Fibroblast of lung (primary cell): Measurements from ENCODE around the gene RANBP9. TPM values are rescaled to one million over a fixed set of nuclear protein-coding genes. Genes with fewer than 3 reads are reported as not detected.

Experiments used
- DNase-seq, 2 donors: peaks; one replicate each; pipeline versions ENCODE4 v3.0.0 to v3.0.0-alpha.2; 2010; ENCODE audit warnings: low read depth in 2 of 2
- H2AFZ ChIP-seq: 2 replicates; pipeline ENCODE4 v1.5.1; 2012; ENCODE audit warnings: low read length, control low read depth, inconsistent platforms
- H3K27ac ChIP-seq: 2 replicates; pipeline ENCODE4 v1.5.1; 2011; ENCODE audit warnings: low read length, control low read depth; ENCODE audit not compliant: insufficient read depth
- H3K27me3 ChIP-seq: 2 replicates; pipeline ENCODE4 v1.5.1; 2011; ENCODE audit warnings: mild to moderate bottlenecking, low read length; ENCODE audit not compliant: control insufficient read depth, insufficient read depth
- H3K36me3 ChIP-seq: 2 replicates; pipeline ENCODE4 v1.5.1; 2011; ENCODE audit warnings: low read length; ENCODE audit not compliant: control insufficient read depth, insufficient read depth
- H3K4me1 ChIP-seq: 2 replicates; pipeline ENCODE4 v1.5.1; 2011; ENCODE audit warnings: low read length; ENCODE audit not compliant: control insufficient read depth, insufficient read depth; ENCODE audit errors: extremely low read depth
- H3K4me2 ChIP-seq: 2 replicates; pipeline ENCODE4 v1.5.1; 2011; ENCODE audit warnings: low read length, control low read depth; ENCODE audit not compliant: insufficient read depth; ENCODE audit errors: extremely low read depth
- H3K4me3 ChIP-seq, 4 experiments: fragments of 200-600 bp in 1 of 4; sonication (generic) in 1 of 4; replicated peaks in 1 of 4; 2 replicates each; pipeline ENCODE4 v1.5.1; 2011 to 2016; ENCODE audit warnings: low read length in 4 of 4, low read depth in 3 of 4, mild to moderate bottlenecking in 3 of 4, control low read depth in 2 of 4, inconsistent platforms in 1 of 4, mixed read lengths in 1 of 4; ENCODE audit not compliant: insufficient read depth in 1 of 4; ENCODE audit errors: control extremely low read depth in 1 of 4
- H3K79me2 ChIP-seq: 2 replicates; pipeline ENCODE4 v1.5.1; 2012; ENCODE audit warnings: mild to moderate bottlenecking, low read length, inconsistent platforms; ENCODE audit not compliant: control insufficient read depth, insufficient read depth
- H3K9ac ChIP-seq: 2 replicates; pipeline ENCODE4 v1.5.1; 2011; ENCODE audit warnings: mild to moderate bottlenecking, low read length, control low read depth; ENCODE audit not compliant: insufficient read depth
- H3K9me3 ChIP-seq: 2 replicates; pipeline ENCODE4 v1.5.1; 2012; ENCODE audit warnings: low read depth, low read length; ENCODE audit not compliant: control insufficient read depth, insufficient read depth
- H4K20me1 ChIP-seq: 2 replicates; pipeline ENCODE4 v1.5.1; 2011; ENCODE audit warnings: low read length; ENCODE audit not compliant: control insufficient read depth, insufficient read depth; ENCODE audit errors: extremely low read depth
- CTCF ChIP-seq, 2 donors: IDR thresholded peaks in 1 of 2; conservative IDR thresholded peaks in 1 of 2; 1 replicate in 1 of 2; 2 replicates in 1 of 2; pipeline ENCODE4 v1.5.1; 2011 to 2012; ENCODE audit warnings: low read length in 2 of 2, control low read depth in 1 of 2, inconsistent platforms in 1 of 2, low read depth in 1 of 2, mild to moderate bottlenecking in 1 of 2
- EZH2 ChIP-seq: IDR thresholded peaks from 2 replicates; pipeline ENCODE4 v1.5.1; 2012; ENCODE audit warnings: low read length, control low read depth, mild to moderate bottlenecking; ENCODE audit errors: missing control alignments
- polyA plus RNA-seq, 2 donors: library from polyadenylated mRNA; depleted of rRNA in 1 of 2; stranded (reverse) in 1 of 2; unstranded in 1 of 2; fragments of >200 nt; gene quantifications; 2 replicates each; pipeline ENCODE4 v1.2.1, GENCODE V29; 2011 to 2012; ENCODE audit warnings: missing spikeins in 1 of 2
- total RNA-seq: library from RNA; depleted of rRNA; stranded (reverse); fragments of >200 nt; gene quantifications from 2 replicates; pipeline ENCODE4 v1.2.1, GENCODE V29; 2014

RANBP9 gene
- total and polyA plus RNA-seq, 2 donors (not counting 1 experiment from before 2014, with no cell fraction given) = 46.7 to 48.7 TPM

- Histone ChIP-seq H4K20me1 (no peaks in the 10 kb centered on the region), H3K79me2 (peaks cover 39% of the 10 kb centered on the region), H3K27ac (no peak overlapping the region), H3K9ac (no peak overlapping the region), H3K4me2 (no peak overlapping the region), H3K4me3 (no peak overlapping the region), H3K27me3 (no peaks in the 10 kb centered on the region), H3K36me3 (no peaks in the 10 kb centered on the region), H2AFZ (no peak overlapping the region), H3K9me3 (no peaks in the 10 kb centered on the region), H3K4me1 (no peaks in the 10 kb centered on the region)
- TF ChIP-seq CTCF (conservative IDR thresholded peaks at IDR 0.05 in 1 of 2, IDR thresholded peaks at IDR 0.05 in 1 of 2; ENCODE audit: low read depth in 1 of 2, low read length in 2 of 2) (no peak), EZH2 (no peak)
- no peak for DNase-seq
Measured at GRCh38 chr6:13688692-13689196, 22.9 kb downstream of the RANBP9 start.

GRCh38 chr6:13687917-13688351 is 23.7 kb downstream of the RANBP9 start:
- TF ChIP-seq EZH2 (no peak), CTCF (conservative IDR thresholded peaks at IDR 0.05 in 1 of 2, IDR thresholded peaks at IDR 0.05 in 1 of 2; ENCODE audit: low read depth in 1 of 2, low read length in 2 of 2) (no peak)
- H3K27ac ChIP-seq = no peak overlapping the region
- no peak overlapping the region for H3K4me3 ChIP-seq
- H3K27me3 ChIP-seq = no peaks in the 10 kb centered on the region
- peaks cover 36% of the 10 kb centered on the region for H3K79me2 ChIP-seq
- no peaks in the 10 kb centered on the region for H3K36me3 ChIP-seq
- no peak overlapping the region for H3K4me2 ChIP-seq
- H3K9me3 ChIP-seq = no peaks in the 10 kb centered on the region
- no peaks in the 10 kb centered on the region for H4K20me1 ChIP-seq
- no peaks in the 10 kb centered on the region for H3K4me1 ChIP-seq
- no peak overlapping the region for H2AFZ ChIP-seq
- no peak overlapping the region for H3K9ac ChIP-seq
- DNase-seq = no peak

- no peaks in the 10 kb centered on the region for H3K27me3 ChIP-seq
- TF ChIP-seq EZH2 (no peak), CTCF (conservative IDR thresholded peaks at IDR 0.05 in 1 of 2, IDR thresholded peaks at IDR 0.05 in 1 of 2; ENCODE audit: low read depth in 1 of 2, low read length in 2 of 2) (no peak)
- H3K79me2 ChIP-seq = peaks cover 31% of the 10 kb centered on the region
- peaks cover 2% of the 10 kb centered on the region for H3K36me3 ChIP-seq
- H3K4me1 ChIP-seq = no peaks in the 10 kb centered on the region
- no peak for DNase-seq
- no peaks in the 10 kb centered on the region for H4K20me1 ChIP-seq
- no peak overlapping the region for H3K27ac ChIP-seq
- no peak overlapping the region for H3K9ac ChIP-seq
- H3K4me2 ChIP-seq = no peak overlapping the region
- no peaks in the 10 kb centered on the region for H3K9me3 ChIP-seq
- H2AFZ ChIP-seq = no peak overlapping the region
- H3K4me3 ChIP-seq = no peak overlapping the region
Measured at GRCh38 chr6:13684855-13685254, 26.8 kb downstream of the RANBP9 start.
